NCI-H1930 (cell line): ENCODE results near the gene FKBP10.

Experiments
- DNase-seq, 2 experiments: peaks; one replicate each; lab custom pipeline; 2025; lab: John Stamatoyannopoulos, UW

The FKBP10 gene

GRCh38 chr17:41784207-41784744 is 28.5 kb upstream of the FKBP10 start:
- no peak for DNase-seq

DNA sequence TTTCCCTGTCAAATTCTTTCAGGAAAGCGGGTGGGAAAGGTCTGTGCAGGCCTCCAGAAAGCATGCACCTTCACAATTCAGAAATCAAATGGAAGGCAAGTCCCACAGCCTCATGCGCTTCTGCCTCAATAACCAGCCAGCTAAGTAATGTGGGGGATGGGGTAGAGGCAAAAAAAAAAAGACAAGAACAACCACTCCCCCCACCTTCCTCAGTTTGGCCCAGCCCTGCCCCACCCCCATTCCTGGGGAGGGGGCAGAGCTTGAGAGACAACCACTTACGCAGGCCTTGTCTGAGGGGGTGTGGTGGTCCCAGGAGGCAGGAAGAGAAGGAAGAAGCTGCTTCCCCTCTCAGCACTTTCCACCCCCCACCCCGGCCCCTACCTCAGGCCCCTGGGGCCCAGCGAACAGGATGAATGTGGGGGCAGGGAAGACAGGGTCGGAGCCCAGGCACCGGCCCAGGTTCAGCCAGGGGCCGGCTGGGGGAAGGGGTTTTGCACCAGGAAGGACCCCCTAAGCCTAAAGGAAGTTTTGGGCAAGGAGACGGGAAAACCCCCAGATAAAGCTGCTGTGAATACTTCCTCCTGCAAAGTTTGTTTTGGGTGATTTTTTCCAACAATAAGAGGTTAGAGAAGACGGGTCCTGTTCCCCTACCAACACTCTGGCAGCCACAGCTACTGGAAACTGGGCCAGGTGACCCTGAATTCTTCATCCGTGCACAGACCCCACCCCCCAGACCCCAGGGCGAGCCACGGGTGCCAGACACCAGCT is 27.5 kb upstream of the FKBP10 start:
- no peak for DNase-seq

DNA sequence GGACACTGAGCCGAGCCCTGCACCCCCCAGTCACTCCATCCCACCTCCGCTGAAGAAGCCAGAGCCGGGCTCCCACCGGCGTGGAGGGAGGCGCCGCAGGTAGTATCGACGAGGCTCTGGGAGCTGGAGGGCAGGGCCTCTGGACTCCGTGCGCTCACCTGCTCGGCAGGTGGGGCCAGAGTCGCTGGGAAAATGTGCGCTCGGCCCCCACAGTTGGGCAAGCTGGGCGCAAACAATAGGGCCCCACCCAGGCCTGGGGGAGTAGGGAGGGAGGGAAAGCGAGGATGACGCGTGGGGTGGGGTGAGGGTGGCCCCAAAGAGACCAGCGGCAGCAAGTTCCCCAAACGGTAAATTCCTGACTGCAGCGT is 27.0 kb upstream of the FKBP10 start:
- DNase-seq = no peak

- peak; percentile 96 to 98 for DNase-seq
Observed at GRCh38 chr17:41786227-41787020, 26.4 kb upstream of the FKBP10 start, which contains the start of gene JUP. JUP (minus strand) TSS chr17:41786711; CDS start chr17:41771854, 14,857 bp downstream.

DNA sequence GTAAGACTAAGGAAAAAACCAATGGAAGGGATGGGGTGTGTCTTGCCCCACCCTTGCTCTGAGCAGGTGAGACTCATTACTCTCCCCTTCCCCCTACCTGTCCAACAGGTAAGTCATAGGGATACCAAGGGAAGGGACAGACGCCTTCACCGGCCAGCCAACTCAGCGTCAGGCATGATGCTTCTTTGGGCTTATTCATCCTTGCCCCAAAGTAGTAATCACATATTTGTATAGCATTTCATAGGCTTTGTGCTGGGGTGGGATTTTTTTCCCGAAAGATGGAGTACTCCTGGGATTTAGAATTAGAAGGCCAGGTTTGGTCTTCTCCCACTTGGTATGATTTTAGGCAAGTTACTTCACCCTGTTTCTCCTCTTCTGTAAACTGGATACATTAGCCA is 25.8 kb upstream of the FKBP10 start:
- DNase-seq = no peak

GRCh38 chr17:41792845-41793783 is 19.7 kb upstream of the FKBP10 start:
- no peak for DNase-seq

- no peak for DNase-seq
Observed at GRCh38 chr17:41793784-41794539, 18.8 kb upstream of the FKBP10 start.

DNA sequence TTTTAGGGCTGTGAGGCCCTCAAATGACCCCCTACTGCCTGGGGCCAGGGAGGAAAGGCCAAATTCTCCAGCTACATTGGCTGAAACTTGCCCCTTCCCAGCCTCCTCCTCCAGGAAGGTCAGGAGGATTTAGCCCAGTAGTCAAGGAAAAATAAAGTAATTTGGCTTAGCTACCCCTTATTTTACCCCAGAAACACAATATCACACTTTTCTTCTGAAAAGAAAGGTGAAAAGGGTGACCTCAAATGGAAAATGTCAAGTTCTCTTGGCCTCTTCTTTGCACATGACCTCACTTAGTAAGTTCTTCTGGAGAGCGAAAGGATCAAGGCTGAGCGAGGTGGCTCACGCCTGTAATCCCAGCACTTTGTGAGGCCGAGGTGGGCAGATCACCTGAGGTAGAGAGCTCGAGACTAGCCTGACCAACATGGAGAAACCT is 18.2 kb upstream of the FKBP10 start:
- no peak for DNase-seq

DNA sequence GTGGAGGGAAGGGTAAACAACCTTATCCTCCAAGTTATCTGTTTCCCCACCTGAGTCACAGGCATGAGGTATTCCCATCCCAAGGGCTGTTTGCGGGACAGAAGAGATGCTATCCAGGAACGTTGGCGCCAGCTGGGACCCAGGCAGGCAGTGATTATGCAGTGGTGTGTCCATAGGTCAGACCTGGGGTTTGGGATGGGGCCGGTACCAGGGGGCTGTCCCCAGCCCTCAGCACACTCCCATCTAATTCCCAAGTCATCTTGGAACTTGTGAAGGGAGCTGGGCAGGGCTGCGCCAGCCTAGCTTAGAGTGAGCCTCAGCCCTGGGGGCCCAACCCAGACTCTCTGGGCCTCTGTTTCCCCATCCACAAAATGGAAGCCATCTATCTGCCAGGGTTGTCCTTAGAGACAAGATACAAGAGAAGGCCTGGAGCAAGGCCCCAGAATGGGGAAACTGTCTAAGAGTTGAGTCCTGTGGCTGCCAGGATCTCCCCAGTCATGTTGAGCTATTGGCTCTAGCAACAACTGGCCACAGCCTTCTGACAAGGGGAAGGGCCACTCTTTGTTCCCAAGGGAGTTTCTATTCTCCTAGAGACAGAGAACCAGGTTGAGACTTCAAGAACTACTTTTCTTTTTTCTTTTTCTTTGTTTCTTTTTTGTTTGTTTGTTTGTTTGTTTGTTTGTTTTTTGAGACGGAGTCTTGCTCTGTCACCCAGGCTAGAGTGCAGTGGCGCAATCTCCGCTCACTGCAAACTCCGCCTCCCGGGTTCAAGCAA is 16.5 kb upstream of the FKBP10 start:
- DNase-seq = no peak

DNA sequence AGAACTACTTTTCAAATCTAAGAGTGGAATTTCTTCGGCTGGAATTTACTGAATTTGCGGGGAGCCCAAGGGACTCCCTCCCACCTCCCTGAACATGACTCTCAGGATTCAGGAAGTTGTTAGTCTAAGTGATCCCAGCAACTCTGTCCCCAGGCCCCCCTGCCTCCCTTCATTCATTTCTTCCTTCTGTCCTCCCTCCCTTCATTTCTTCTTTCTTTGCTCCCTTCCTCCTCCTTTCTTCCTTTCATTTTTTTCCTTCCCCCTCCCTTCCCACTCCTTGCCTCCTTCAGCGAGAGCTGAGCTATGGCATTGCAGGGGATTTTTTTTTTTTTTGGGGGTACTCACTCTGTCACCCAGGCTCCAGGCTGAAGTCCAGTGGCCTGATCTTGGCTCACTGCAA is 15.4 kb upstream of the FKBP10 start:
- DNase-seq = no peak

GRCh38 chr17:41799366-41799765 is 13.4 kb upstream of the FKBP10 start:
- no peak for DNase-seq

DNA sequence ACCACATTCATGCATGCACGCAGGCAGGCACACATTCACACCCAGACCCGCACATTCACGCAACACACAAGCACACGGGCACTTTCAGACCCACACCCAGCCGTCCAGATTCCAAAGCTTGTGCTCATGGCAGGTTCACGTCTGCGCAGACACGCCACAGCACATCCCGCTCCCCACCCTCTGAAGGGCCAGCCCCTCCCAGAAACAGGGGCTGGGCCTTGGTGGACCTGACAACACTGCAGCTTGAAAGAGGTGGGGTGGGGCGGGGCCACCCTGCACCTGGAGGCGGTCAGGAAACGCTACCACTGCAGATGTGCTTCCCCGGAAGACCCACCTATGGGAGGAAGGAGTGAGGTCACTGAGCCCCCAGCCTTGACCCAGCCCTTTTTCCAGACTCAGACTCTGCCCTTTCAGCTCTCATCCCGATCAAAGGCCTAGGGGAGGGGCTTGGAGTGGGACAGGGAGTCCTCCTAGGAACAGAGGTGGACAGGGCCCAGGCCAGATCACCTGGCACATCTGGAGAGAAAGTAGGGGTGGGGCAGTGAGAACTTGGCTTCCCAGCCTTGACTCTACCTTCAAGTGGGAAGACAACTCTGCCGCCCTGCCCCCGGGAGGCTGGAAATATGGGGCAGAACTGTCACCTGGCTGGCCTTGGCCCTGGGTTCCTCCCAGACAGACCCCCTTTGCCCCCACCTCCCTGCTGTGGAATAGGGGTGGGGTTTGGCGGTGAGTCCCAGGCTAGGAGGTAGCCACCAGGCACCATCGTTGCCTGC is 12.0 kb upstream of the FKBP10 start:
- no peak for DNase-seq

DNA sequence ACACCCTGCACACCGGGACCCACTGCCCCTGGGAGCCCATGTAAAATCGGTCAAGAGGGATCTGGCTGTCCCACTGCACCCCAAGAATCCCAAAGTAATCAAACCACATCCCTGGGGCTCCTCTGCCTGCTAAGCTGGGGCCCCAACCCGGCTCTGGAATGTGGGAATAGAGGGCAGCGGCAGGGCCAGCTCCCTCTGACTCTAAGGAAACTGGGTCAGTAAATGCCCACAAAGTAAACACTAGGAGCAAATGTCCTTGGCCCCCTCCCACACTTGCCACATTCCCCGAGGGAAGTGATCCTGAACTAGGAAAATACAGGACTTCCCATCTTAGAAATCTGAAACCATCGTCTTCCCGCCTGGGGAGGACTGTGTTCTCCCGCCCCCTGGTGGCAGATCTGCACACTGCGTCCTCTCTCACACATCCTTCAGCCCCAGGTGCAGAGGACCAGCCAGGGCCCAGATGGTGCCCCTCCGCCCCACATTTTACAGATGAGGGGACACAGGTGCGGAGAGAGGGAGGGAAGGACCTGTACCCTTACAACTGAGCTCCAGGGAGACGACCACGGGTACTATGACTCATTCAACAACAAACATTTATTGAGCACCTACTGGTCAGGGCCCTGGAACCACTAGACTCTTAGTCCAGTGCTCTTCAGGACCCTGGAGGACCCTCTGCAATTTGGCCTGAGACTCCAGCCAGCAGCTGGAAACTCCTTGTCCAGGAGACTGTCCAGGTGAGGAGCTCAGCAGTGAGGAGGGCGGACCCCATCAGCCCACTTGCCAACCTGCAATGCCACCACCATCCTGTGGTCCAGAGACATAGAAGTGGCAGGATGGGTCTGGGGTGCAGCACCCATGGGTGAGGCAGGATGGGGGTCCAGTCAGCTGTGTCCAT is 11.2 kb upstream of the FKBP10 start:
- DNase-seq = peak; percentile 18 to 58

GRCh38 chr17:41803049-41804020 is 9.5 kb upstream of the FKBP10 start:
- DNase-seq = no peak

DNA sequence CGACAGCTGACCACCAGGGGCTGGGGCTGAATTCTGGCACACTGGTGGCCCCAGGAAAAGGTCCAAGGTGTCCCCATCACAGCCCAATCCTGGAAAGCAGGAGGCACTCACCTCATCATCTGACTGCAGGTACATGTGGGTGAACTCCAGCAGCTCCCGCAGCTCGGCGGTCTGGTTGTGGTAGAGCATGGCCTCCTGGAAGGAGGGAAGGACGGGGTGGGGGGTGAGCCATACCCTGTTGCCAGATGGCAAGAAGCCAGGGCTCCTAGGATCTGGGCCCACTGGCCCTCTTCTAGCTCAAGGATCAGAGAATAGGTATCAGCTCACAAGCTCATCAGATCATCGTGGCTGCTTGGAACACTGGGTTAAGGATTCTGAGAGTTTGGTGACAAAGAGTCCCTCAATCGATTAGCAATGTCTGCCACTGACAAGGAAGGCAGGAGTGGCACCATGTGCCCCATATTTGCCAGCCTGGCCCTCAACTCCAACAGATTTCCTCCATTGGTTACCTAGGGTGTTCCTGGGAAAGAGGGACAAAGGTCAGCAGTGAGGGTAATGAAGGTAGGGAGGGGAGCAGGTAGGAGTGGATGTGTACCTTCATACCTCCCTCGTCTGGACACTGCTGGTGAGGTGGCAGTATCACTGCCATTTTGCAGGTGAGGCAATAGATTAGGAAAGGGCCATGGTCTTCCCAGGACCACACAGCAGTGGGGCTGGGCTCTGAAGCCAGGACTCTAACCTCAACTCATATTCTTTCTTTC is 5.9 kb upstream of the FKBP10 start:
- no peak for DNase-seq
